ENCODE results near the gene VWF.

The VWF gene

DNA sequence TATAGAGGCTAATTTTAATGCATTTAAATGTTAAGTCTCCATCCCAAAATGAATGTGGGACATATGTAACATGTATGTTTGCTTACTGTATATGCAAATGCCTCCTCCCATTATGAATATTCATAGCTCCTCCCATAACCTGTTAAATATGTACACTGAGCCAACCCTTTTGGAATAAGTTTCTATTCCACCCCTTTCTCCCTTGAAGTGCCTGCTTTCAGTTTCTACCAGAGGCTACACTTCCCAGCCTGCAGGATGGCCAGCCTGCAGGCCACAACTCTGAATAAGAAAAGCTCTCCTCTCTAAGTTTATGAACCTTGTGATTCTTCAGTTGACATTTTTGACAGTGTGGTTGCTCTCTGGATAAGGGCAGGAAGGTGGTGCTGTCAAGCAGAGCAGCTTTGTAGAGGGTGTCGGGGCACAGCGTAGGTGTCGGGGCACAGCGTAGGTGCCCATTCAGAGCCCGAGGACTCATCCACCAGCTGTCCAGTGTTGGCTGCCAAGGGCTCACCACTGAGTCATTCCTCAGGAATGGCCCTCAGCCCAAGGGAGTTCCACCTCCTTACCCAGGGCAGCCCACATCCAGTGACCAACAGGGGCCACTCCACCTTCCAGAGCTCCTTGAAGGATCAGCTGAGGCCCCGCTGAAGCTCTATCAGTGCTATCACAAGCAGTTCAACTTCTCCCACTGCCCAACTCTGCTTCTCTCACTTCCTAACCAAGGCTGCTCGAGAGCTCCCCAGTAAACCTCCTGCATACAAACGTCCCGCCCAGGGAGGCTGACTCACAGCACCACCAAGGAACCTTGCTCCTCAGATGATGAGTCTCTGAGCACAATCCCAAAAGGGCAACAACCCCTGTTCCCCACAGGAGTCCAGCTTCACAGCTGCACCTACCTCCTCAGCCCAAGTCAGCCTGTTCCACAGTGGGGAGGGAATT is 31.4 kb downstream of the VWF start:
- no peak overlapping the region for H3K4me2 ChIP-seq (ENCODE audit: low read length)
- H3K9me3 ChIP-seq (ENCODE audit: control insufficient read depth, low read length) = no peaks in the 10 kb centered on the region
- peak overlapping the region; percentile 17 for H2AFZ ChIP-seq
- no peaks in the 10 kb centered on the region for H3K27me3 ChIP-seq (ENCODE audit: control insufficient read depth, insufficient read depth, low read length)
- H3K4me1 ChIP-seq = peaks cover 20% of the 10 kb centered on the region
- no peaks in the 10 kb centered on the region for H3K36me3 ChIP-seq (ENCODE audit: control insufficient read depth, insufficient read depth, low read length)
- no peak overlapping the region for H3K9ac ChIP-seq
- H3K27ac ChIP-seq = no peak overlapping the region
- H3K4me3 ChIP-seq (ENCODE audit: low read depth, low read length) = no peak overlapping the region
- TF ChIP-seq CTCF (IDR thresholded peaks at IDR 0.05) = no peak
- no peaks in the 10 kb centered on the region for H3K79me2 ChIP-seq

DNA sequence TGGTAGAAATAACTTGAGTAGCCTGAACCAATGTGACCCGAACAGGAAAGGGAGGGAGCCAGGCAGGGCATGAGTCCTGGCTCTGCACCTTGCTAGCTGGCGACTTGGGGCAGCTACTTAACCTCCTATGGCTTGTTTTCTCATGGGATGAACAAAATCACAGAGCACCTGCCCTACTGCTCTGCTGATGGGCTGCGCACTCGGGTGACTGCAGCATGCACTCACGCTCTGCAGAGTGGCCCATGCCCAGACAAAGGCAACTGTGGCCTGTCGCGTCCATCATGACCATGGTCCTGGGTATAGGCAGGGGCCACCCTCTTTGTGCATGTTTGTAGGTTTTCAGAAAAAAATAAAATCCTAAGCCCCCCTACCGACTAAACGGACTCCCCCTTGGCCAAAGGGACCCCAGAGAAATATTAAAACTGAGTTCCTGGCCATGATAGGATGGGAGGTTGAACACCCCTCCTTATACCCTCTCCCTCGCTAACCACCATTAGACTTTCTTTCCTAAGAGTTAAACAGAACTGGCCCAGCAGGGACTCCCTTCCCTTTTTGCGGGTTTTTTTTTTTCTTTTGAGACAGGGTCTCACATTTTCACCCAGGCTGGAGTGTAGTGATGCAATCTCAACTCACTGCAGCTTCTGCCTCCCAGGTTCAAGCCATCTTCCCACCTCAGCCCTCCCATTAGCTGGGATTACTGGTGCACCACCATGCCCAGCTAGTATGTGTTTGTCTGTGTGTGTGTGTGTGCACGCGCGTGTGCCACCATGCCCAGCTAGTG is 32.5 kb downstream of the VWF start:
- H3K27ac ChIP-seq = no peak overlapping the region
- no peaks in the 10 kb centered on the region for H3K27me3 ChIP-seq (ENCODE audit: control insufficient read depth, insufficient read depth, low read length)
- H3K4me3 ChIP-seq (ENCODE audit: low read depth, low read length) = no peak overlapping the region
- H3K36me3 ChIP-seq (ENCODE audit: control insufficient read depth, insufficient read depth, low read length) = no peaks in the 10 kb centered on the region
- H3K9ac ChIP-seq = no peak overlapping the region
- TF ChIP-seq CTCF (IDR thresholded peaks at IDR 0.05) = no peak
- no peak overlapping the region for H2AFZ ChIP-seq
- no peak overlapping the region for H3K4me2 ChIP-seq (ENCODE audit: low read length)
- H3K4me1 ChIP-seq = peaks cover 20% of the 10 kb centered on the region
- H3K79me2 ChIP-seq = no peaks in the 10 kb centered on the region
- H3K9me3 ChIP-seq (ENCODE audit: control insufficient read depth, low read length) = no peaks in the 10 kb centered on the region

- Histone ChIP-seq H3K4me3 (ENCODE audit: low read depth, low read length) (no peak overlapping the region), H3K9ac (no peak overlapping the region), H2AFZ (no peak overlapping the region), H3K4me2 (ENCODE audit: low read length) (no peak overlapping the region), H3K79me2 (no peaks in the 10 kb centered on the region), H3K27me3 (ENCODE audit: control insufficient read depth, insufficient read depth, low read length) (no peaks in the 10 kb centered on the region), H3K4me1 (peaks cover 20% of the 10 kb centered on the region), H3K36me3 (ENCODE audit: control insufficient read depth, insufficient read depth, low read length) (no peaks in the 10 kb centered on the region), H3K27ac (no peak overlapping the region), H3K9me3 (ENCODE audit: control insufficient read depth, low read length) (no peaks in the 10 kb centered on the region)
- no peak for TF ChIP-seq CTCF (IDR thresholded peaks at IDR 0.05)
Measured at GRCh38 chr12:6090803-6091202, 33.7 kb downstream of the VWF start.

GRCh38 chr12:6088921-6089747 is 35.3 kb downstream of the VWF start:
- Histone ChIP-seq H3K27me3 (ENCODE audit: control insufficient read depth, insufficient read depth, low read length) (no peaks in the 10 kb centered on the region), H3K36me3 (ENCODE audit: control insufficient read depth, insufficient read depth, low read length) (no peaks in the 10 kb centered on the region), H3K4me1 (peaks cover 20% of the 10 kb centered on the region), H3K4me2 (ENCODE audit: low read length) (peak overlapping the region; percentile 46), H2AFZ (peak overlapping the region; percentile 65), H3K27ac (peak overlapping the region; percentile 81), H3K9me3 (ENCODE audit: control insufficient read depth, low read length) (no peaks in the 10 kb centered on the region), H3K9ac (no peak overlapping the region), H3K4me3 (ENCODE audit: low read depth, low read length) (peak overlapping the region; percentile 27), H3K79me2 (no peaks in the 10 kb centered on the region)
- no peak for TF ChIP-seq CTCF (IDR thresholded peaks at IDR 0.05)
